ENCODE data around the gene OSM. TPM values are rescaled to one million over a fixed set of nuclear protein-coding genes. Genes with fewer than 3 reads are reported as not detected.

The OSM gene
- polyA plus RNA-seq, 1 donor (not counting 4 experiments of a cell fraction or from before 2014, with no cell fraction given): not detected

DNA sequence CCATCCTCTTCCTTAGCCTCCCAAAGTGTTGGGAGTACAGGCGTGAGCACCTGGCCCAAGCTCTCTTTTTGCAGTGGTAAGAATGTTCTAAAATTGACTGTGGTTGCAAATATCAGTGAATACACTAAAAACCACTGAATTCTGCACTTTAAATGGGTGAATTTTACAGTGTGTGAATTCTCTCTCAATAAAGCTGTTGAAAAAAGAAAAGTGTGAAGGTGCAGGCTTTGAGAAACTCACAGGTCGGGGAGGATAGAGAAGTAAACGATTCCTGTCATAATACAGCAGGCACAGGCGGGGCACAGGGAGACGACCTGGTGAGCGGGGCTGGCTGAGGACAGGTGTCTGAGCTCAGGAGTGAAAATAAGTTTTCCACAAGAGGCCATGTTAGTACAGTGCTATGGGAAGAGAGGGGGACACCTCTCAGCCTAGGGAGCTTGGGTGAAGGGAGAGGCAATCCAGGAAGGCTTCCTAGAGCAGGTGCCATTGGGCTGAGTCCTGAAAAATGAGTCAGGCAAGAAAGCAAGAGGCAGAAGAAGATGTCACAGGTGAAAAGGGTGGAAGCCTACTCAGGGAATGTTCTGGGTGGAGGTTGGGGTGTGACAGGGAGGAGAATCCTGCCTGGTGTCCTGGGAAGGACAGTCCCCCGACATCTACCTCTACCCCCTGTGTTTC, 46.2 kb downstream of the OSM start:
- H3K9me3 ChIP-seq (ENCODE audit: control insufficient read depth, low read depth, low read length): no peaks in the 10 kb centered on the region
- FAIRE-seq: no peak
- no peak overlapping the region for H2AFZ ChIP-seq (ENCODE audit: control insufficient read depth, low read length)
- H3K9me1 ChIP-seq (ENCODE audit: control insufficient read depth, extremely low read depth, insufficient read depth, low read length): no peaks in the 10 kb centered on the region
- H3K27ac ChIP-seq (ENCODE audit: control insufficient read depth, insufficient read depth, low read length): no peak overlapping the region
- no peaks in the 10 kb centered on the region for H3K36me3 ChIP-seq (ENCODE audit: control insufficient read depth in 2 of 2, extremely low read depth in 1 of 2, insufficient read depth in 2 of 2, low read length in 2 of 2)
- no peak overlapping the region for H3K9ac ChIP-seq (ENCODE audit: control insufficient read depth, extremely low read depth, insufficient read depth, low read length)
- no peaks in the 10 kb centered on the region for H3K79me2 ChIP-seq (ENCODE audit: control insufficient read depth, insufficient read depth, low read length)
- DNase-seq (ENCODE audit: low read depth, low spot score): no peak
- peaks cover 6% of the 10 kb centered on the region for H3K27me3 ChIP-seq (ENCODE audit: control insufficient read depth, extremely low read depth, insufficient read depth, low read length)
- H3K4me1 ChIP-seq (ENCODE audit: control insufficient read depth, extremely low read depth, insufficient read depth, low read length): peaks cover 18% of the 10 kb centered on the region
- H3K4me2 ChIP-seq (ENCODE audit: control insufficient read depth, extremely low read depth, insufficient read depth, low read depth, low read length): no peak overlapping the region
- H4K20me1 ChIP-seq (ENCODE audit: control insufficient read depth, extremely low read depth, insufficient read depth, low read length): no peaks in the 10 kb centered on the region
- dilution Hi-C loops (cut with MboI; ENCODE audit: extremely low pct_ligation_motif_present, low sequenced_read_pairs): no loop called here
- TF ChIP-seq, protein P1, sequence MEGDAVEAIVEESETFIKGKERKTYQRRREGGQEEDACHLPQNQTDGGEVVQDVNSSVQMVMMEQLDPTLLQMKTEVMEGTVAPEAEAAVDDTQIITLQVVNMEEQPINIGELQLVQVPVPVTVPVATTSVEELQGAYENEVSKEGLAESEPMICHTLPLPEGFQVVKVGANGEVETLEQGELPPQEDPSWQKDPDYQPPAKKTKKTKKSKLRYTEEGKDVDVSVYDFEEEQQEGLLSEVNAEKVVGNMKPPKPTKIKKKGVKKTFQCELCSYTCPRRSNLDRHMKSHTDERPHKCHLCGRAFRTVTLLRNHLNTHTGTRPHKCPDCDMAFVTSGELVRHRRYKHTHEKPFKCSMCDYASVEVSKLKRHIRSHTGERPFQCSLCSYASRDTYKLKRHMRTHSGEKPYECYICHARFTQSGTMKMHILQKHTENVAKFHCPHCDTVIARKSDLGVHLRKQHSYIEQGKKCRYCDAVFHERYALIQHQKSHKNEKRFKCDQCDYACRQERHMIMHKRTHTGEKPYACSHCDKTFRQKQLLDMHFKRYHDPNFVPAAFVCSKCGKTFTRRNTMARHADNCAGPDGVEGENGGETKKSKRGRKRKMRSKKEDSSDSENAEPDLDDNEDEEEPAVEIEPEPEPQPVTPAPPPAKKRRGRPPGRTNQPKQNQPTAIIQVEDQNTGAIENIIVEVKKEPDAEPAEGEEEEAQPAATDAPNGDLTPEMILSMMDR (optimal IDR thresholded peaks at IDR 0.05 in 1 of 3, IDR thresholded peaks at IDR 0.05 in 1 of 3, conservative IDR thresholded peaks at IDR 0.05 in 1 of 3; ENCODE audit: extremely low read depth in 1 of 3, insufficient read depth in 2 of 3, low read length in 3 of 3): no peak
- TF ChIP-seq EZH2 (IDR thresholded peaks at IDR 0.05; ENCODE audit: low read length): no peak
- H3K4me3 ChIP-seq (ENCODE audit: control insufficient read depth in 2 of 3, extremely low read depth in 1 of 3, insufficient read depth in 2 of 3, low read depth in 1 of 3, low read length in 3 of 3): no peak overlapping the region

DNA sequence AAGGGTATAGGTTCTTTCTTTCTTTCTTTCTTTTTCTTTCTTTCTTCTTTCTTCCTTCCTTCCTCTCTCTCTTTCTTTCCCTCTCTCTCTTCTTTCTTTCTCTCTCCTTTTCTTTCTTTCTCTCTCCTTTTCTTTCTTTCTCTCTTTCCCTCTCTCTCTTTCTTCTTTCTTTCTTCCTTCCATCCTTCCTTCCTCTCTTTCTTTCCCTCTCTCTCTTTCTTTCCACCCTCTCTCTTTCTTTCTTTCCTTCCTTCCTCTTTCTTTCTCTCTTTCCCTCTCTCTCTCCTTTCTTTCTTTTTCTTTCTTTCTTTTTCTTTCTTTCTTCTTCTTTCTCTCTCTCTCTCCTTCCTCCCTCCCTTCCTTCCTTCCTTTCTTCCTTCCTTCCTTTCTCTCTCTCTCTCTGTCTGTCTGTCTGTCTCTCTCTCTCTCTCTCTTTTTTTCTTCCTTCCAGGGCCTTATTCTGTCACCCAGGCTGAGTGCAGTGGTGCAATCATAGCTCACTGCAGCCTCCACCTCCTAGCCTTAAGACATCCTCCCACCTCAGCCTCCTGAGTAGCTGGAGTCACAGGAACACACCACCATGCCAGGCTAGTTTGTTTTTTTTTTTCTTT, 46.9 kb downstream of the OSM start:
- H3K9me1 ChIP-seq (ENCODE audit: control insufficient read depth, extremely low read depth, insufficient read depth, low read length): no peaks in the 10 kb centered on the region
- no peak overlapping the region for H3K4me2 ChIP-seq (ENCODE audit: control insufficient read depth, extremely low read depth, insufficient read depth, low read depth, low read length)
- H3K9me3 ChIP-seq (ENCODE audit: control insufficient read depth, low read depth, low read length): no peaks in the 10 kb centered on the region
- peaks cover 11% of the 10 kb centered on the region for H3K4me1 ChIP-seq (ENCODE audit: control insufficient read depth, extremely low read depth, insufficient read depth, low read length)
- no peak overlapping the region for H2AFZ ChIP-seq (ENCODE audit: control insufficient read depth, low read length)
- TF ChIP-seq, protein P1 (optimal IDR thresholded peaks at IDR 0.05 in 1 of 3, IDR thresholded peaks at IDR 0.05 in 1 of 3, conservative IDR thresholded peaks at IDR 0.05 in 1 of 3; ENCODE audit: extremely low read depth in 1 of 3, insufficient read depth in 2 of 3, low read length in 3 of 3): no peak
- TF ChIP-seq EZH2 (IDR thresholded peaks at IDR 0.05; ENCODE audit: low read length): no peak
- H3K9ac ChIP-seq (ENCODE audit: control insufficient read depth, extremely low read depth, insufficient read depth, low read length): no peak overlapping the region
- H3K27me3 ChIP-seq (ENCODE audit: control insufficient read depth, extremely low read depth, insufficient read depth, low read length): peaks cover 6% of the 10 kb centered on the region
- no peak overlapping the region for H3K27ac ChIP-seq (ENCODE audit: control insufficient read depth, insufficient read depth, low read length)
- dilution Hi-C loops (cut with MboI; ENCODE audit: extremely low pct_ligation_motif_present, low sequenced_read_pairs): no loop called here
- no peaks in the 10 kb centered on the region for H4K20me1 ChIP-seq (ENCODE audit: control insufficient read depth, extremely low read depth, insufficient read depth, low read length)
- FAIRE-seq (no peak), DNase-seq (ENCODE audit: low read depth, low spot score) (no peak)
- H3K36me3 ChIP-seq (ENCODE audit: control insufficient read depth in 2 of 2, extremely low read depth in 1 of 2, insufficient read depth in 2 of 2, low read length in 2 of 2): no peaks in the 10 kb centered on the region
- no peaks in the 10 kb centered on the region for H3K79me2 ChIP-seq (ENCODE audit: control insufficient read depth, insufficient read depth, low read length)
- no peak overlapping the region for H3K4me3 ChIP-seq (ENCODE audit: control insufficient read depth in 2 of 3, extremely low read depth in 1 of 3, insufficient read depth in 2 of 3, low read depth in 1 of 3, low read length in 3 of 3)
